Fibroblast of skin of left biceps (primary cell): Measurements from ENCODE around the gene NQO2.
"Not testable (repeated sequence)": the region's sequence is repeated elsewhere in the genome, so short reads cannot be mapped to it uniquely, and the experiment has no call there.

Experiments used
- DNase-seq, 2 experiments: peaks; one replicate each; pipeline ENCODE4 v3.0.0-alpha.2; 2013; ENCODE audit warnings: low read depth in 2 of 2

The NQO2 gene

GRCh38 chr6:2970034-2970685, 29.5 kb upstream of the NQO2 start:
- no peak for DNase-seq

GRCh38 chr6:2970753-2971419, 28.8 kb upstream of the NQO2 start:
- no peak for DNase-seq

GRCh38 chr6:2971420-2972218, 28.1 kb upstream of the NQO2 start, which contains the start of gene SERPINB6:
Gene SERPINB6, minus strand, starts transcription at chr6:2971567. Its CDS starts 12,235 bp downstream, at chr6:2959332.
- DNase-seq = peak in 1 of 2 experiments; percentile 34

GRCh38 chr6:2972219-2972487, 27.5 kb upstream of the NQO2 start:
- not testable (repeated sequence) for DNase-seq

GRCh38 chr6:2972685-2973084, 27.0 kb upstream of the NQO2 start:
- not testable (repeated sequence) for DNase-seq

DNA sequence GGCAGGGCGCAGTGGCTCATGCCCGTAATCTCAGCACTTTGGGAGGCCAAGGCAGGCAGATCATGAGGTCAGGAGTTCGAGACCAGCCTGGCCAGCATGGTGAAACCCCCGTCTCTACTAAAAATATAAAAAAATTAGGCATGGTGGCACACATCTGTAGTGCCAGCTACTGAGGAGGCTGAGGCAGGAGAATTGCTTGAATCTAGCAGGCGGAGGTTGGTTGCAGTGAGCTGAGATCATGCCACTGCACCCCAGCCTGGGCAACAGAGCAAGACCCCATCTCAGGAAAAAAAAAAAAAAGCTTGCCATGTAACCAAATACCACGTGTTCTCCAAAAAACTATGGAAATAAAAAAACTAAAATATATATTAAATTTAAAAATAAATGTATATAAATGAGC, 26.5 kb upstream of the NQO2 start:
- not testable (repeated sequence) for DNase-seq

GRCh38 chr6:2973676-2974075, 26.0 kb upstream of the NQO2 start:
- peak in 1 of 2 experiments; percentile 39 for DNase-seq

- no peak for DNase-seq
Observed at GRCh38 chr6:2976060-2976459, 23.6 kb upstream of the NQO2 start.

- DNase-seq = peak; percentile 58 to 64
Observed at GRCh38 chr6:2976571-2977085, 23.1 kb upstream of the NQO2 start.

DNA sequence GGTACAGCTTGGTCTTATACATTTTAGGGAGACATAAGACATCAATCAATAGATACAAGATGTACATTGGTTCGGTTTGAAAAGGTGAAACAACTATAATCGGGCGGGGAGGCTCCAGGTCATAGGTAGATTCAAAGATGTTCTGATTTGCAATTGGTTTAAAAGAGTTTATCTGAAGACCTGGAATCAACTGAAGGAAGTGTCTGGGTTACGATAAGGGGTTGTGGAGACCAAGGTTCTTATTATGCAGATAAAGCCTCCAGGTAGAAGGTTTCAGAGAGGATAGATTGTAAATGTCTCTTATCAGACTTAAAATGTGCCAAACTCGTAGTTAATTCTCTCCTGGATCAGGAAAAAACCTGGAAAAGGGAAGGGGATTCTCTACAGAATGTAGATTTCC, 22.4 kb upstream of the NQO2 start:
- DNase-seq = no peak

DNA sequence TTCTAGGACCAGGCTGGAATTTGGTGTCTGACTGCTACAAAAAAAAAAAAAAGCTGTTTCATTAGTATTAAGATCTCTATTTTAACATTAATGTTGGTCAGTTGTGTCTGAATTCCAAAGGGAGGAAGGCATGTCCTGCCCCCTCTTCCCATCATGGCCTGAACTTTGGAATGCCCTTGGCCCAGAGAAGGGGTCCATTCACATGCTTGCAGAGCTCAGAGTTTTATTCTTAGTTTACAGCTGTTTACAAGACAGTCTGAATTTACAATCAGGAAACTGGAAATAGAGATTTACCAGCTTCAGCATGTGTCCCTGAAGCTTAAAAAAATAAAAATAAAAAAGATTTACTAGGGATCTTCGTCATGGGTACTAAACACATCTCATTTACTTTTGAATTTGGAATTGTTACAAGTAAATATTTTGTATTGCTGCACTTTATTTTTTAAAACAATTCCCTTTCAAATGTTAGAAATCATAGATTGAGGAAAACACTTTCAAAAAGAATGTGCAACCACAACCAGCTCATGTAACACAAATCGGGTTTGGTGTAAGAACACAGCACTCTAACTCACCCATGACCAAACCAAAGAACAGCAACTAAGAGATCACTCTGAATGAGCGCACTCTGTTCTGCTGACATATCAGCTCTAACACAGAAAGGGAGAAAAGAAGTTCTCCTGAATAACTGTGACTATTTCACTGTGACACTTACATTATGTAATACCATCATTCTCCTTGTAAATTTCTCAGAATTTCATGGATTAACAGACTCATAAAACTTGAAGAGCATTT, 21.7 kb upstream of the NQO2 start:
- DNase-seq = no peak

DNA sequence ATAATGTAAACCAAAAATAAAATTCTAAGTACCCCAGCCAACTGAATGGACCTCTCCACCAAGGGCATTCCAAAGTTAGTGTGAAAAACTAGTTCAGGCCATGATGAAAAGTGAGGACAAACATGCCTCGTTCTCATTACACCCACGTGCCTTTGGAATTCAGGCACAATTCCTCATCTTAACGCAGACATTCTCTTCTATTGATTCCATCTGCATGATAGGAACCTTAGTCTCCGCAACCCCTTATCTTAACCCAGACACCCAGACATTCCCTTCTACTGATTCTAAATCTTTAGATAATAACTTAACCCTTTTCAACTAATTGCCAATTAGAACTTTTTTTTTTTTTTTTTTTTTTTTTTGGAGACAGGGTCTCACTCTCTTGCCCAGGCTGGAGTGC, 20.8 kb upstream of the NQO2 start:
- DNase-seq = no peak

GRCh38 chr6:2979819-2980464, 19.8 kb upstream of the NQO2 start:
- DNase-seq = no peak

- DNase-seq = no peak
Observed at GRCh38 chr6:2980465-2980855, 19.2 kb upstream of the NQO2 start.

DNA sequence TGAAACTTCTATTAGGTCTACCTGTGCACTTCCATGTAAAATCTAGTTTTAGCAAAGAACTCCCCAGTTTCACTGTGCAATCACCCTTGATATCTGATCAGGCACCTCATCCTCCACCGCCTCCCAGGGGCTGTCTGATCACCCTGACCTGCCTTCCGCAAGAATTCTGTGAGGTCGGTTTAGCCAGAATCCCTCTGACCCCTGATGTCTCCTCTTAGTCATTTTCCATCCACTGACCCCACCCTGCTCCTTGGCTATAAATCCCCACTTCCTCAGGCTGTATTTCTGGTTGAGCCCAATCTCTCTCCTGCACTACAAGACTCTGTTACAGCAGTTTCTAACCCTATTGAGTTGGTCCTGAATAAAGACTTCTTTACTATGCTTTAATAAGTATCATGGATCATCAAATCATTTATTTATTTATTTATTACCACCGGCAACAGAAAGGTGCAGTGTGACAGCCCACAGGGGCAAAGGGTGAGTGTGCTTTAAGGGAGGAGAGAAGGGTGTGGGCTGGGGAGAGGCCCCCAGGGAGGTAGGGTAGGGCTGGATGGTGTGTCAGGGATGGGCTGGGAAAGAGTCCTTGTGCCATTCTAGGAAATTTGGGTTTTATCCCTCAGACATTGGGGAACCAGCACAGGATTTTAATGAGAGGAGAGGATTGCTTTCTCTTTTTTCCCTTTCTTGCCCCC, 17.1 kb upstream of the NQO2 start:
- DNase-seq = no peak

GRCh38 chr6:2984738-2985406, 14.8 kb upstream of the NQO2 start:
- DNase-seq = no peak

- DNase-seq = peak; percentile 96
Observed at GRCh38 chr6:2986722-2987221, 12.9 kb upstream of the NQO2 start.

- DNase-seq = no peak
Observed at GRCh38 chr6:2988094-2988425, 11.6 kb upstream of the NQO2 start.

DNA sequence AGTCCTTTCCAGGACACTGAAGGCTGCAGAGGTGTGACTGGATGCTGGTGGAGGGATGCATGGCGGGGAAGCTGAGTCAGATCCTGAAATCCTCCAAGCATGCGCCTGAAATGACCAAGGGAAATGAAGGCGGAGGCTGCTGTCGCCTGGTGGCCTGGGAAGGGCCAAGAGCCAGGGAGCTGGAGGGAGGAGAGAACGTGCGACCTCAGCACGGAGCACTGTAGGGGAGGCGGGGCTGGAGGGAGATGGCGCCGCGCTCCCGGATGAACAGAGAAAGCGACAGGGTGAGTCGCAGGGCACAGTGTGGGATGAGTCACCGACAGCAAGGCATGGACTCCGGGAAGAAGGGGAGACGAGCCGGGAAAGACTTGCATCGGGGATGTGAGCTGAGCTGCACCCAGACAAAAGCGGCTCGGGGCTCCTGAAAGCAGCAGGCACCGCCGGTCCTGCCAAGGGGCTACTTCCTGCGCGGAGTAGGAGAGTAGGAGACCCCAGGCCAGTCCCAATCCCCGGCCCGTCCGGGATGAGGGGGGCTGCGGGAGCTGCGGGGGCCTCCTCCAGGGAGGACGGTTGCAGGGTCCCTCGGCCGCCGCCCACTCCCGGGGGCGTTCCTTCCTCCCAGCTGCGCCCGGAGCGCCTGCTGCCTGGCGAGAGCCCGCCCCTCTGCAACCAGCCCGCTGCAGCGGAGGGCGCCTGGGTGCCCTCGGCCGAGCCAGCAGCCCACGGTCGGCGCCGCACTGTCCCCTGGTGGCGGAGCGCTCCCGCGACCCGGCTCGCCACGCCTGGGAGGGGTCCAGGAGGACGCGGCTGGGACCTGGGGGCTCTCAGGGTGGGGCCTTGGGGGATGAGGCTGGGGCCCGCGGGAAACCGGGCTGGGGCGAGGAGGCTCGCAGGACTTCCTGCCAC, 11.0 kb upstream of the NQO2 start:
- peak in 1 of 2 experiments; percentile 81 for DNase-seq
